Measurements from ENCODE around the gene RAB1B.
"Not testable (repeated sequence)": the region's sequence is repeated elsewhere in the genome, so short reads cannot be mapped to it uniquely, and the experiment has no call there.

The RAB1B gene

DNA sequence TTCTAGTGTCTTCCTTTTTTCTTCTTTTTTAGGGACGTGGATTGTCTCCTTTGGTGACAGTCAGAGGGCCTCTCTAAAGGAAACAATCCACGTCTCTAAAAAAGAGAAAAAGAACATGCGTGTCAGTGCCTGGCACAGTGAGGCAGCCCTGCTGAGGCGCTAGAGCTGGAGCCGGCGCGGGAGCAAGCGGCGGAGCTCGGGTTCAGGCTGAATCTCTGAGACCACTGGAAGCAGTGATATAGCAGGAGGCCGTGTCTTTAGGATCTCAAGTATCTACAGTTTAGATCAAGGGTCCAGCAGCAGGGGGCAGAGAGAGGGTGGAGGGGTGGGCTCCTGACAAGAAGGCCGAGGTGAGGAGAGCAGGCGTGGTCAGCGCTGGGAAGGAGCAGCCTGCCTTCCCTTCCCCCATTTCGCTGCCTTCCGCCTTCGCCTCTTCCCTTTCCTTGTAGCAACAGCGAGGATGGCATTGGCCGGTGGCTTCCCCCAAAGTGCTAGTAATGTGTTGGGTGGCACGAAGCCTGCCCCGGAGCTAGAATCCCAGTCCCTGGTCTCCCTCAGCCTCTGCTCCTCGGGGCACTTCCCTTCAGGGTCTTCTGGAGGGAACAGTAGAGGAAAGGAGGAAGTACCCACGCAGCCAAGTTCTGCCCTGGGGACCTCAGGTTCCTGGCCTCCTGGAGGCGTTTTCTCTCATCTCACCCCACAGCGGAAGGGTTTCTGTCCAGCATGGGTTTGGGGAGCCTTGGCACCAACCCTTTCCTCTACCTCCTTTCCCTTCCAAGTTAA lies 28.2 kb upstream of the RAB1B start:
- no peak for DNase-seq

DNA sequence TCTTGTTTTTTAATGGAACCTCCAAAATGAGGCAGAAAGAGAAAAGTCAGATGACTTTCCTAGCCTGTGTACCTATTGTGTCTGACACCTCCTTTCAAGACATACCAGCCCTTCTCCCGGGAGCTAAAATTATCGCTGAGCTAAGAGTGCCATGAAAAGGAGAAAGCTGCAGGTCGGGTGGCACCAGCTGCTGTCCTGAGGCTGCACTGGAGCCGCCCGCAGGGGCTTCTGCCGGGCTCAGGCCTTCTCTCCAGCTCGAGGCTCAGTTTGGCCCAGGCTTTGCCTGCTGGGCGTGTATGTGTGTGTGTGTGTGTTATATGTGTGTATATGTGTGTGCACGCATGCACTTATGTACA lies 27.7 kb upstream of the RAB1B start:
- no peak for DNase-seq

DNA sequence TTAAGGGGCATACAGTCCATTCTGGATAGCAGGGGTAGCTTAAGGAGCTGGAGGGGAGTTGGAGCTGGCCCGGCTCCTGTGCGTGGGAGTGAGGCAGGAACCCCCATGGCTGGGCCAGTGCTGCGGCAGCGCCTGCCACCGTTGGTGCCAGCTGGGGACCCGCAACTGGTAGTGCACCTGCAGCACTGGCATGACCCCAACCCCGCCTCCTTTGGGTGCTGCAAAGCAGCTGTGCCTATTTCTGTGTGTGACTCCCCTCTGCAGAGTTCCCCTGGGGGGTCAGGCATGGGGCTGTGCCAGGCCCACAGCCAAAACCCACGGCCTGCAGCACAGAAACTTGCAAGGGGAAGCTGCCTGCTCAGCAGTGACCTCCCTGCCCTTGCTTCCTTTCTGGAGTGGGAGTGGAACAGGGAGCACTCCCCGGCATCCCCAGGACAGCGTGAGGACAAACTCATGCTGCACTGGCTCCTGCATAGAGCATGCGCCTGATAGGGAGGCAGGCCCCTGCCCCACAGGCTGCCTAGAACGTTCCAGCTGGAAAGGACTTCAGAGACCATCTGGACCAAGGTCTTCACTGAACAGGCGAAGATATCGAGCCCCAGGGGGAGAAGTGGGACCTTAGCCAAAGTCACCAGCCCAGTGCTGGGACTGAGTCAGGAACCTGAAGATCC lies 26.2 kb upstream of the RAB1B start:
- DNase-seq: no peak

GRCh38 chr11:66243782-66244535 lies 24.5 kb upstream of the RAB1B start:
- no peak for DNase-seq

DNA sequence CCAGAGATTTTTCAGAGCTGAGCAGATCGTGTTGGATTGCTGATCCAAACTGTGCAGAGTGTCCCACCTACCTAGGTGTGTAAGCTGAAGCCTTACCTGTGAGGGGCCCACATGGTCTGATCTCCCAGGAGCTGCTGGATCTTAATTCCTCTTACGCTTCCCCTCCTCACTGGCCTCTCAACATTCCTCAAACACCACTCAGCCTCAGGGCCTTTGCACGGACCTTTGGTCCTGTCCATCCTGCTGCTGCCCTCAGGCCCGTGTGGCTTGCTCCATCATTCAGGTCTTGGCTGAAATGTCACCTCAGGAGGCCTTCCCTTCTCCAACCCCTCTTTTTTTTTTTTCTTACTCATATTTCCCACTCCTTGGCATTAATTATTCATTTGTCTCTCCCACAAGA lies 21.1 kb upstream of the RAB1B start:
- DNase-seq: no peak

DNA sequence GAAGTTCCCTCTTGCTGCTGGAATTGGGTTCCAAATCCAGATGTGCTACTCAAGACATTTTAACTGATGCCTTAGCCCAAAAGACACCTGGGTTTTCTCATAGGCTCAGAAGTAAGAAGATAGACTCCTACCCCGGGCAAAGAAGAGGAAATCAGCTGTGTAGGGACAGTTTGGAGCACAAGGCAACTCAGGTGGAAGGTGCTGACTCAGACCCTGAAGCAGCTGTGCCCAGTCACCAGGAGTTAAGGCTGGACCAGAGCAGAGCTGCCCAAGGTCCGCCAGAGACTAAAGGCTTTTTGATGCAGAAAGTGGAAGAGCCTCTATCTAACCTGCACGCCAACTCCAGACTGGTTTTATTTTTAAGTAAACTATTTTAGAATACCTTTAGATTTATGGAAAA lies 20.6 kb upstream of the RAB1B start:
- DNase-seq: no peak

GRCh38 chr11:66248903-66249302 lies 19.5 kb upstream of the RAB1B start:
- no peak for DNase-seq

- no peak for DNase-seq
Observed at GRCh38 chr11:66251809-66252208, 16.6 kb upstream of the RAB1B start.

GRCh38 chr11:66253081-66253480 lies 15.4 kb upstream of the RAB1B start:
- DNase-seq: not testable (repeated sequence)

GRCh38 chr11:66258473-66258893 lies 10.0 kb upstream of the RAB1B start:
- no peak for DNase-seq

- DNase-seq: no peak
Observed at GRCh38 chr11:66259225-66259624, 9.2 kb upstream of the RAB1B start.

GRCh38 chr11:66259956-66260355 lies 8.5 kb upstream of the RAB1B start:
- DNase-seq: no peak

GRCh38 chr11:66261578-66261977 lies 6.9 kb upstream of the RAB1B start:
- no peak for DNase-seq

DNA sequence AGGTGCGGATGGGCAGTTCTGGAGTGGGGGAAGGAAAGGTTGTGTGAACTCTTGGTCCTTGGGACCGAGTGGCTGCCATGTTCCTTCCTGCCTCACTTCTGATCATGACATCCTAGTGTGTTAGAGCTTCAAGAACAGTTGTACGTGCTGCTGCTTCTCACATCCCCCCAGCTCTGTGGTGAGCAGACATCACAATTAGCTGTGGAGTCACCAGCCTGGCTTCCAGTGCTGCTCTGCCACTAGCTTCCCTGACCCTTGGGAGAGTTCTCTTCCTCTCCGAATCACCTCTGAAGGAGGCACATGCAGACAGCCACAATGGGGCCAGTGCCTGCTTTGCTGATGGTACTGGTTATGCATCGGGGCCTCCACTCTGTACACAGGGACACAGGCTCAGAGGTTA lies 6.2 kb upstream of the RAB1B start:
- DNase-seq: no peak

GRCh38 chr11:66262696-66263095 lies 5.7 kb upstream of the RAB1B start:
- no peak for DNase-seq

- no peak for DNase-seq
Observed at GRCh38 chr11:66263231-66263630, 5.2 kb upstream of the RAB1B start.

GRCh38 chr11:66263785-66264184 lies 4.7 kb upstream of the RAB1B start:
- DNase-seq: no peak

DNA sequence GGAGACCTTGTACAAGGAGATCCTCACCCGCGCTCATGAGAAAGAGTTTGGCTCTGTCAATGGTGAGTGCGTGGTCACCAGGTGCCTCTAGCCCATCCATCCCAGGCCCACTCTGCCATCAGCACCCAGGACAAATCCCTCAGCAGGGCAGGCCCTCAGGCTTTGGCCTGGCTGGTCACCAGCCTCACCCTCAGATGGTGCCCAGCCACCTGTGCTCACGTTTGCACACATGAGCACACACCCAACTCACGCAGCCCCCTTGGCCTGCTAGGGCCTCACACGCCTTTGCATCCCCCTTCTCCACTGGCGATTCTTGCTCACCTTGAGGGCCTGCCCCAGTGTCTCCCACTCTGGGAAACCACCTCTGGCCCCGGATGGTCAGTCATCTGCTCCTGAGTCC lies 4.1 kb upstream of the RAB1B start:
- no peak for DNase-seq

- peak; percentile 47 for DNase-seq
Observed at GRCh38 chr11:66264914-66265313, 3.5 kb upstream of the RAB1B start.

DNA sequence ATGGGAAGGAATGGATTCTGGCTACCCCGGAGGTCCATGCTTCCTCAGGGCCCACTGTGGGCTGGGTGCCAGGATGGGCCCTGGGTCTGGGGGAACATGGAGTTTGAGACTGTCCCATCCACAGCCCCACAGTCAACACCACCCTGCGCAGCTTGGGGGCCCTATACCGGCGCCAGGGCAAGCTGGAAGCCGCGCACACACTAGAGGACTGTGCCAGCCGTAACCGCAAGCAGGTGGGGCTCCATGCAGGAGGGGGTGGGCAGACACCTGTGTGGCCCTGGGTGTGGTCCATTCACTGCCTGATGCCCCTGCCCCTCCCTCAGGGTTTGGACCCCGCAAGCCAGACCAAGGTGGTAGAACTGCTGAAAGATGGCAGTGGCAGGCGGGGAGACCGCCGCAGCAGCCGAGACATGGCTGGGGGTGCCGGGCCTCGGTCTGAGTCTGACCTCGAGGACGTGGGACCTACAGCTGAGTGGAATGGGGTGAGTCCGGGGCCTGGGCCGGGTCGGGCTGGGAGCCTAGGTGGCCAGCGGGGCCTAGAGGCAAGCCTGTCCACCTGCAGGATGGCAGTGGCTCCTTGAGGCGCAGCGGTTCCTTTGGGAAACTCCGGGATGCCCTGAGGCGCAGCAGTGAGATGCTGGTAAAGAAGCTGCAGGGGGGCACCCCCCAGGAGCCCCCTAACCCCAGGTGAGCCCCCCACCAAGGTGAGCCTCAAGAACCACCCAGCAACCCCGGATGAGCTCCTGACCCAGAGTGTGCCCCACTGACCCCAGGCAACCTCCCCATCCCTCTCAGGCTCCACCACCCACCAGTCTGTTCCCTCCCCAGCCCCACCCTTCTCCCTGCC lies 2.7 kb upstream of the RAB1B start:
- no peak for DNase-seq

- no peak for DNase-seq
Observed at GRCh38 chr11:66266378-66267038, 1.9 kb upstream of the RAB1B start.

DNA sequence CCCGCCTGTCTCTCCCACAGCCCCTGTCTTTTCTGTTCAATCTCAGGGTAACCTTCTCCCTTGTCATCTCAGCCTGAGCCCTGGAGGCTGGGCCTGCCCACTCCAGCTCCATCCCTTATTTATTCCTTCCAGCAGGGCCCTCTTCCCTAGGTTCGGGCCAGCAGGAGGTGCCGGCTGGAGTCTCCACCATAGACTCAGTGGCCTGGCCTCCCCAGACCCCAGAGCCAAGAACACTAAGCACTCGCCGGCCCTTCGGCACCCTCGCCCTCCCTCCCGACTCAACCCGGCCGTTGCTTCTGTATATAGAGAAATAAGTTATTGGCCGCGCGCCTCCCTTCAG lies 1.4 kb upstream of the RAB1B start:
- DNase-seq: no peak
